ENCODE measurements around the gene BANP. TPM values are rescaled to one million over a fixed set of nuclear protein-coding genes. Genes with fewer than 3 reads are reported as not detected.

BANP gene
- total and polyA plus RNA-seq, 2 of the 8 experiments (the other 6 are each of a cell fraction or from before 2014, with no cell fraction given), result 25.8 to 39.8 TPM

GRCh38 chr16:87974178-87974577, 22.9 kb downstream of the BANP start (continued):
- TF ChIP-seq KDM1A (IDR thresholded peaks at IDR 0.05; ENCODE audit: borderline replicate concordance, low read length), result no peak
